Left renal pelvis (tissue), 4 donors: ENCODE data around the gene PLEKHA8. TPM values are rescaled to one million over a fixed set of nuclear protein-coding genes. Genes with fewer than 3 reads are reported as not detected.
A peak's percentile ranks its signal among the peaks of the same experiment; 100 is the strongest.
"Not testable (repeated sequence)": the region's sequence is repeated elsewhere in the genome, so short reads cannot be mapped to it uniquely, and the experiment has no call there.

ENCODE experiments used
- DNase-seq, 4 donors: peaks; one replicate each; pipeline ENCODE4 v3.0.0-alpha.2; 2013; ENCODE audit warnings: low read depth in 4 of 4, low spot score in 3 of 4
- polyA plus RNA-seq, 4 donors: library from polyadenylated mRNA; unstranded; fragments of 120-200 nt; gene quantifications; one replicate each; pipeline ENCODE4 v1.2.1, GENCODE V29; 2013; ENCODE audit not compliant: insufficient read length in 4 of 4

Gene PLEKHA8
- polyA plus RNA-seq, 4 donors = 17.8 to 19.1 (median 18.7) TPM

DNA sequence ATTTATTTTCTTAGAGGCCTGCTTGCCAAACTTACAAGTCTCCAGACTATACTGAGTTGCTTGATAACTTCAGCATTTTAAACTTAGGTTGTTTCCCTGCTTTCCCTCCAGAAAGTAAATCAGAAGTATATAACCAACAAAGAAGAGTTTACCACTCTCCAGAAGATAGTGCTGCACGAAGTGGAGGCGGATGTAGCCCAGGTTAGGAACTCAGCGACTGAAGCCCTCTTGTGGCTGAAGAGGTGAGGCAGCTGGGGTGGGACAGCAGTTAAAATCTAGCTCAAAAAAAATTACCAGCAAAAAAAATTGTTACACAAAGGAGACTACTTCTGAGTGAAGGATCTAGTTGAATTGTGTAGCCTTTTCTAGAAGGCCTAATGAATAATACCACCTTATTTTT, 33.6 kb downstream of the PLEKHA8 start:
- DNase-seq = not testable (repeated sequence)

DNA sequence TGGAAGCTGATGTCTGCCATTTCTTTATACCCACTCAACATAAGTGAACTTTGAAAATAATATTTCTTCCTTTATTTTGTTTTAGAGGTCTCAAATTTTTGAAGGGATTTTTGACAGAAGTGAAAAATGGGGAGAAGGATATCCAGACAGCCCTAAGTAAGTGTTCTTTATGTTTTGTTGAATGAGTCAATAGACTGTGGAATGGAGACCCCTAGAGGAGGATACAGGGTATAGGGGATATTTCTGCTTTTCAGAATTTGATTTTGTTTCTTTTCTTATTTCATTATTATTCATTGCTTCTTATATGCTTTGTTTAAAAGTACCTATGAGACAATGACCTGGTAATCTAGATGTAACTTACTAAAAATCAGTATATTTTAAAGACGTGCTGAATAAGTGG, 34.4 kb downstream of the PLEKHA8 start:
- peak in 1 of 4 donors; percentile 20 for DNase-seq

DNA sequence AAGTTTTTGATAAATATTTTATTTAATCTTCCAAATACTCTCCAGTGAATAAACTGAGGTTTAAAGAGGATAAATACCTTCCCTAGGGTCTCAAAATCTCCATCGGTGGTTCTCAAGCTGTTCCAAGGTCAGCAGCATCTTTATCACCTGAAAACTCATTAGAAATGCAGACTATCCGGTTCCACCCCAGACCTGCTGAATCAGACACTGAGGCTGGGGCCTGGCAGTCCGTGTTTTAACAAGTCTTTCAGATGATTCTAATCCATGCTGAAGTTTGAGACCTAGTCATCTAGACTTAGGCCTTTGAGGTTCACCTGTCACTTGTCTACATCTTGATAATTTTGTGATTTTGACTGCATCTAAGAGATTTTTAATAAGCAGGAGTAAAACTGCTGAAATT, 37.5 kb downstream of the PLEKHA8 start:
- DNase-seq = no peak

DNA sequence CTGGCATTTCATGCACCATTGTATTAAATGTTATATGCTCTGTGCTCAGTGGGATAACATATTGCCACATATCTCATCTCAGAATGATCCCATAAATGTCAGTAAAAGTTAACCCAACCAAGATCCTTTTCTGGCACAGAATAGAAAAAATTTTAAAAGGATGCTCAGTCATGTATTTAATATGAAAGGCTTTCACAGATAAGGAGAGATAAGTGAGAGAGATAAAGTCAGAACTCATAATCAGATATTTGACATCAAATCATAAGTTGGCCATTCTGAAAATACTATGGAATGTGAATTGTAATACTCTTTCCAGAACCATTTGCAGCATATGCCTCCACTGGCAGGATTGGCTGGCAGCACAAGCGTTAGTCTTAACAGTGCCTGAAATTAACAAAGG, 38.5 kb downstream of the PLEKHA8 start:
- no peak for DNase-seq

DNA sequence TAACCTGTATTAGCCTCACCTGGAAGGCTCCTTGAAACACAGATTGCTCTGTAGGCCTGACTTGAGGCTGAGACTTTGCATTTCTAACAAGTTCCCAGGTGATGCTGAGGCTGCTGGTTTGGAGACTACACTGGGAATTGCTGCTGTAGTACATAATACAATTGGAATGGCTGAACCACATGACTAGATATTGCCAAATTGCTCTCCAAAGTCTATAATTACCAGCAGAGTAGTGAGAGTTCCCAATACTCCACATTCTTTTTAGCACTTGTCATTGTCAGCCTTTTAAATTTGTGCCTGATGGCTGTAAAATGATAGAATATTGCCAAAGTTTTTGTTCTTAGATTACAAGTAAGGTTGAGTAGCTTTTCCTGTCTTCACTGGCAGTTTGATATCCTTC, 39.9 kb downstream of the PLEKHA8 start:
- DNase-seq = no peak

DNA sequence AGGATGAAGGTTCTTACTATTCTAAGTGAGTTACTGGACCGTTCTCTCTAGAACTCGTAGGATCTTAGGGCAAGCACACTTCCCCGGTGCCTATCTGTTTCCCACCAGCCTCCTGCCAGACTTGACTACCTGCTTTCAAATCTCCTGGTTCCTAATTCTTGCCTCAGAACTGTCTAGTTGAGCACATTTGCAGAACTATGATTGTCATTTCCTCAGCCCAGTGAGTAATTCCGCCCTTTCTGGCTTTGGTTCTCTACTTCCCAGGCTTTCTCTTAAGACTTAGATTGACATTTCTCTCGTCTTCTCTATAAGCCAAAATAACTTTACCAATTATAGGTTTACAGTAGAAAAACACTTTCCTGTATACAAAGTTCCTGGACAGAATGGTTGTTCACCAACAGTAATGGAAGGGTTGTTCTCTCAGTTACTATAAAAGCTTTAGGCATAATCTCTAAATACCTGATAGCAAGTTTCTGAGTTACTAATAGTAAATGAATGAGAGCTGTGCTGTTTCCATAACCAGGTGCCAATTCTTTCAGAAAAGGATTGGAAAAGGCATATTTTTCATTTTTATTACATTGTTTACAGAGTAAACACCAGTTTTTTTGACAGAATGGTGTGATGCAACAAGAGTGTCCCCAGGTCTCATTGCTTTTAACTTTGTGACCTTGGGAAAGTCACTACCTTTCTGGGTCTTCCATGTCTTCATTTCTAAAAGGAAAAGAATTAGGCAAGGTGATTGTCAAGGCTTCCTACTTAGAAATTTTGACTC, 41.1 kb downstream of the PLEKHA8 start:
- no peak for DNase-seq

DNA sequence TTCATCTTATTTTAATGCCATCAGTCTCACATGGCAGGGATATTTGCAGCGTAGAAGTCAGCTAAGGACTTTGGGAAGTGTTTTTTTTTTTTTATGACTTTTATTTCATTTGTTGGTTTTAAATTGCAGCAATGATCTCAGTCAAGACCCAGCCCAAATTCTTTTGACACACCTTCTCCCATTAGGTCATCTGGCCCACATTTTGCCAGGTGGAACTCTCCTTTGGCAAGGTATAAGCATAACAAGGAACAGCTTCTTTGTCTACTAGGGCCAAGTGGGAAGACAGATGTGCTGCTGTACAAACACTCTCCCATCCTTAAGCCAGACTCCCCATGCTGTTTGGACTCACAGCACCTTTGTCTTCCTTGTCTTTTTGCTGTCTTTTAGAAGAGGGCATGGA, 41.8 kb downstream of the PLEKHA8 start:
- DNase-seq = no peak

DNA sequence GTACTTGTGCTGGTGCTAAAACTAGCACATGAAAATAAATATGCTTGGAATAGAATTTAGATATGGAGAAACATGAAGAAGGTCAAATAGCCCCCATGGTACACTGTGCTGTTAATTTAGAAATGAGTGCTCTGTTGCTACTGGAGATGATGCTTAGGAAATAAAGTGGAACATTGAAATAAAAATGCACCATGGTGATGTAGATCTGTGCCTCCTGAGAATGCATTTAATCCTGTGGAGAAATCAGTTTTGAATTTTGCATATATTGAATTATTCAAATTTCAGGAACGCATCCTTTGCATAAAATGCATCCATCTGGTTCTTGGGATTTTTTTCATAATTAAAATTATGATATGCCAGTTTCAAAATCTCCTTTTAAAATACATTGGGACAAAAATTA, 44.5 kb downstream of the PLEKHA8 start:
- no peak for DNase-seq

DNA sequence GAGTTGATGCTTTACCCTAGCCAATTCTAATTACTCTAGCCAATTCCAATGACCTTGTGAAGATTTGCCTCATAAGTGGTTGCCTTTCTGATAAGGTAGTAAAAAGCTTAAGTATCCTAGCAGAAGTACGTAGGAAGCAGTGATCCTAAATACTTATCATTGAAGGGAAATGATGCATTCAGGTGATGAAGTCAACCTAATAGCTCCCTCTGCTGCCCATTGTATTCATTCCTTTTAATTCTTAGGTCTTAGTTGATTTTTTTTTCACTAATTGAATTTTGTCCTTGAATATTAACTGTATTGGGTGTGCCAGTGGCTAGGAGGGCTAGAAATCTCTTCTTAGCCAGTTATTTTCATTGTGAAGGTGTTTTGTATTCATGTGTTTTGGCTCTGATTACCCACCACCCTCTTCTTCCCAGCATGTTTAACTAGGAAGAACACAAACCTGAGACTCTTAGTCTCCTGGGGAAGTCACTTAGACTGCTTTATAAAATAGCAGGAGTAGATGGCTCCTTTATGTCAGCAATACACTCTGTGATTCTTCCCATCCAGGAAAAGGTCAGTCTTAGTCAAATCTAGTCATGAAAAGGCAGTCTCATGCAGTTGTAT, 46.3 kb downstream of the PLEKHA8 start:
- DNase-seq = no peak

DNA sequence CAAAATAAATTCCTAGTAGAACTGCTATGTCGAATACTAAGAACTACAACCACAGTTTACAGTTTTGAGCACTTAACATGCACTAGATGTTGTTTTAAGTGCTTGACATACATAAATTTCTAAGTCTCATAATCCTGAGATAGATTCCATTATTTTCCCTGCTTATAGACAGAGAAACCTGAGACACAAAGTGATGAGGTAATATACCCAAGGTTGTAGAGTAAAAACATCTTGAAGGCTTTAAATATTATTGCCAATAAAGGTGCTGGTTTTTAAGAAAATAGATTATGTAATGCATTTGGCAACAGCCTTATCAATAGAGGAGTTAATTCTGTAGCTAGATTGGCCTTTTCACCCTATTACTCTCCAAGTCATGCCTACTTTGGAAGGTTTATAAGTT, 48.2 kb downstream of the PLEKHA8 start:
- DNase-seq = no peak

DNA sequence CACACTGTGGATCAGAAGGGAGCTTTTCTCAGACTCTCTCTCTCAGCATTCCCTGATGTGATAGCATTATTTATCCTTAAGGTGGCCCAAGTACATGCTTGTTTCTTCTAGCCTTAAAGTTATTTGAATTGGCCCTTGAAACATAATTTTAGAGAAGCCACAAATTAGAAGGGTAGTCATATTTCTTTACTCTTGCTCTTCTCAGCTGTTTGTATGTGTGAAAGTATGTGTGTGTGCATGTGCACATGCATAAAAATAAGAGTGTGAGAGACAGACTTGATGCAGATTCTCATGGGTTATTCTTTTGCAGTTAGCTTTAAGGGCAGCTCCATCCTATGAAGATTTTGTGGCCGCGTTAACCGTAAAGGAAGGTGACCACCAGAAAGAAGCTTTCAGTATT, 50.1 kb downstream of the PLEKHA8 start:
- DNase-seq = no peak

DNA sequence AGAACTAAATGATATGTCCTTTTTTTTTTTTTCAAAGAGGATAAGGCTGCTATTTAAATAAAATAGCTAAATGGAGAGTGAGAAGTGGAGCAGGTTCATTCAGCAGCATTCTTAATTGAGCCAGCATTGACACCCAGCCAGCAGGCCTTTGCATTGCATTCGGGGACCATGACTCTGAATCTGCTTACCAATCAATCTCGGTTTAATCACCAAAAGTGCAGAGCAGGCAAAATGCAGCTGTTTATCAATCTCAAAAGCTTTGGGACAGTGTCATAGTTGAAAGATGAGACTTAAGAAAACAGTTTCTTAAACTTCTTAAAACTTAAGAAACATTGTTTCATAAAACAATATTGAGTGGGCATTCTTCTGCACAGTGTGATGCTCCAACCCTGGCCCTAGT, 51.7 kb downstream of the PLEKHA8 start:
- DNase-seq = no peak

DNA sequence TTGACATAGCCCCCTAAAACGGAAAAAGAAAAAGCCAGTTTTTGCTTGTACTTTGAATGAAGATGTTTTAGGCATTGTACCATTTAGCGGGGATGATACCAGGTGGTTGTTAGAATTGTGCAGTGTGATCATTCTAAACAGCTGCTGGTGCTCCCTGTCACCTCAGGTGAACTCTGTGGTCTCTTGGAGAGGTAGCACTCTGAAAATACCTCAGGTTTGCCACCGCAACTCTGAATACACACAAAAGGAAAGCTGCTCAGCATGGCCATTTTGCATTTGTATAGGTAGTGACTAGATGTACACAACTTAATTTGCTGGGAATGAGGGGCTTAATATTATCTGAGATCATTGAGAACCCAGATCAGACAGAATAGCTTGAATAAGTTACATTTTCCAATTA, 52.6 kb downstream of the PLEKHA8 start:
- DNase-seq = no peak

DNA sequence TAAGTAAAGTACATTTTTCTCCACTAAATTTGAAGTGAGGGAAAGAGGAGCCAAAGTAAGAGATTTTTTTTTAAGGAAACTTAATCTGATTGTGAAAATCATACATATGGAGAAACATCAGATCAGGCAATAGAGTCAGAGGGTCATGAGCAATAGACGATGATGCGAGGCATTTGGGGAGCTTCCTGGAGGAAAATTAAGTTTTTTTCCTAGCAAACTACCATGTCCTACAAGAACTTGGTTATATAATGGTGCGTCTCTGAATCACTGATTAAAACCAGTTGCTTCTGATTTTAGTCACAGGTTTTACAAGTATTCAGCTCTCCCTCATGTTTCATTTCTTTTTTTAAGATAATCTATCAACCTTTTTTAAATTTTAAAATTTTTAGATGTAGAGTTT, 54.5 kb downstream of the PLEKHA8 start:
- no peak for DNase-seq

DNA sequence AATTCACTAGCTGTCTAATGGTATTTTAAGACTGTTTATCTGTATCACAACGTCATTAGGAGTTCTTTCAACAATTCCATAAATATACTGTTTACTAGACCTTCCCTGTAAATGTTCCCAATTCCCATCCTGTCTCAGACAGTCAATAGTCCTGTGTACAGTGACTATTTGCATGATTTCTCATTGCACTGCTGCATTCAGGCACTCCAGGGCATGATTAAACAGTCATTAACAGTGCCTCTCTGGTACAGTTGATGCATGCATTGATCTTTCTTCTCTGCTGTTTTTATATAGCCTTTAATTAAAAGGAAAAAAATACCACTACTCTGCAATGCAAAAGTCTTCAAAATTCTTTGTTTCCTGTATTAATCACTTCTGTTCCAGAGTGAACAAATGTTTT, 55.1 kb downstream of the PLEKHA8 start:
- DNase-seq = no peak

DNA sequence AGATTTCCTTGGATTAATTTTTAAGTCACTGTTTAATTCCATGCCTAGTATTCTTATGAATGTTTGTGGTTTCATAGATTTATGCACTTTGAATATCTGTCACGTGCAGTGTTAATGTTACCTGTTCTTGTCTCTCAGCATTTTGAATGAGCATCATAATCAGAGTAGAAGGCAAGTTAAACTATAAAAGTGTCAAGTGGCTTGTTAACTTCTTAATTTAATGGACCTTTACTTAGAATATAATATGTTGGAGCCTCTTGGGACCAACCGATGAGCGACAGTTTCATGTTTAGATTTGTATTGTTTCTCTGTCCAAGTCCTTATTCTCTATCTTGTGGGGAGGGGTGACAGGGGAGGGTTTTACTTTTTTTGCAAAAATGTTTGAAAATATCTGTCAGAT, 56.0 kb downstream of the PLEKHA8 start:
- no peak for DNase-seq

DNA sequence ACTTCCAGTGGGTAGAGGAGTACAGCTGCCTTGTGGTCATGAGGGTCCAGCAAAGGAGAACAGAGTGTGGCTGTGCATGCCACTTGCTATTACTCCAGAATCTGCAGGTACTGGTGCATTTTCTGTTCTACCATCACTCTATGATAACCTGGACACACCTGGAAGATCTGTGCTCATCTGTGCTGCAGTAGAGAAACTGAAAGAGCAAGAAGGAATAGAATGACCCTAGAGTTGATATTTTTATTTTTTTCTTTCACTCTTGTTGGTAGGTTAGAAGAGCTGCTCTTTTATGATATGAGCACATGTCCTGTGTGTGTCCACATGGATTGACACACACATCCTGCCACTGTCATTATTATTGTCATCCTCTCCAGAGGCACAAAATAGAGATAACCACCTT, 58.3 kb downstream of the PLEKHA8 start:
- DNase-seq = no peak

DNA sequence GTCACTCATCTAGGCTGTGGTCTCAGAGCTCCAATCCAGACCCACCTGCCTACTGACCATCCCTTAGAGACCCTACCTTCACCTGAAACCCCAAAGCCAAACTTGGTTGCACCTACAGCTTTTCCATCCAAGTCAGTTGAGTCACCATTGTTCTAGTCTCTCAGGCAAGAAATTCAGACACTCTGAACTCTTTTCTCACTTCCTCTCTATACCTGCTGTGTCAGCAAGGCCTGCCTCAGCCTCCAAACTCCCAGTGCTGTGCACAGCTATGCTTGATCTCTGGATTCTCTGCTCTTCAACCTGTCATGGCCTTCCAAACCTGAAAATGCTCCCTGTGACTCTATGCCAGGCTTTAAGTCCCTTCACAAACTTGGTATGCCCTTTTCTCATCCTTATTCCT, 59.2 kb downstream of the PLEKHA8 start:
- no peak for DNase-seq

DNA sequence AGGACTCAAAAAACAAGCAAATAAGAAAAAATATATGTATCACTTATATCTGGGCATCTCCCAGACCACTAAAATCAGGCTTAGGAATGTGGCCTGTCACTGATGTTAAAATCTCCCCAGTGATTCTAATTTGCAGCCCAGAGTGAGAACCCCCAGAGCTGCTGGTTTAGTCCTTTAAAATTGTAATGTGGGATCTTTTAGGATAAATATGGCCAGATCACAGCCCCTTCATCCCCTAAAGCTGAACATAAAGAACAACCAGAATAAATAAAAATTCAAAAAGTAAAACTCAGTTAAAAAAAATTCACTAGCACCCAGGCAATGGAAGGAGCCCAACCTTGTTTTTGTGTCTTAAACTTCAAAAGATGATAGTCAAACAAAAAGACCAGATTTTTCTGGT, 60.1 kb downstream of the PLEKHA8 start:
- DNase-seq = no peak

DNA sequence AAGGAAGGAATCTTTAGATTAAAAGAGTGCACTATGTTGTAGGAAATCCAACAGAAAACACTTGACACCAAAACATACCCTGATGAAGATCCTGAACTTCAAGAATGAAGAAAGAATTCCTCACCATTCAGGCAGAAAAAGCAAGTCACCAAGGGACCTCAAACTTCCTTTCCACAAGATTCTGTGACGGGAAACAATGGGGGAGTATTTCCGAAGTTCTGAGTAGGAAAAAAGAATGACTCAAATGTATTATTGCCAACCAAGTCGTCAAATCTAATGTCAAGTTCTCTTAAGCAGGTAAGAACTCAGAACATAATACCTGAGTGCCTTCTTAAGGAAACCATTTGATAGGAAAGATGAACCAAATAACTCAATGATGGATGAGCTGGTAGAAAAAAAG, 61.9 kb downstream of the PLEKHA8 start:
- no peak for DNase-seq

DNA sequence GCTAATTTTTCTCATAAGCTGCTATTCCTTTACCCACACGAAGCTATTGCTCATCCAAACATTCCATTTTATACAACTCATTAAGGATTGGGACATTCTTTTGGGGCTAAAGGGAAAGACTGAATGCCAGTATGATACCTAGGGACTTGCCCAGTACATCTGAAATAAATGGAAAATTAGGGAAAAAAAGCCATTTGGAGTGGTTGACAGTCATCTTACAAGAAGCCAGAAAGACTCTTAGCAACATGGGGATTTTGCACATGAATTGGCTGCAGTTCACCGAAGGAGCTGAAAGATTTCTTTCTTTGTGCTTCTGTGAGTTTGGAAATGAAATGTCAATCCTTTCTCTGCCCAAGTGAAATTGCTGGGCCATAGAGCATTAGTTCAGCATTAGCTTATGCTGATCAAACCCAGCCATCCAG, 63.3 kb downstream of the PLEKHA8 start:
- no peak for DNase-seq

DNA sequence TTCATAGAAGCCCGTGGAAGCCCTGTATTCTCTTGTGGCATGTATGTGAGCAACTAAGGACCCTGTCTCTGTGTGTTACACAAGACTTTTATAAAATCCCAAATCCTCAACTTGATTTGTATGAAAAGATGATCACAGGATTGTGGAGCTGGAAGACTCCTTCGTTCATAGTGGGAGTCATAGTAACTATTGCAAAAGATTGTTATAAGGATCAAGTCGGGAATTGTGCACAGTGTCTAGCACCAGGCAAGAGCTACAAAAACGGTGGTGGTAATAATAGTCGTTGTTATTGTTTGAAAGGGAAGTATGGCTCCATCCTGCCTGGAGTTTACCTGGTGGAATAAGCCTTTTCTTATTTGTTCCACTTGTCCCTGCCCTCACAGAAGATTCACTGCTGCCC, 63.8 kb downstream of the PLEKHA8 start:
- no peak for DNase-seq
